Measurements from ENCODE around the gene FAM174C.

FAM174C gene

GRCh38 chr19:1275260-1275975 is at the start of gene FAM174C:
FAM174C (plus strand) TSS chr19:1275530; CDS start chr19:1275550, 20 bp downstream.
- H3K27ac ChIP-seq, result peak within 1 kb of the TSS; percentile 98
- no peak for TF ChIP-seq CTCF (conservative IDR thresholded peaks at IDR 0.05)

DNA sequence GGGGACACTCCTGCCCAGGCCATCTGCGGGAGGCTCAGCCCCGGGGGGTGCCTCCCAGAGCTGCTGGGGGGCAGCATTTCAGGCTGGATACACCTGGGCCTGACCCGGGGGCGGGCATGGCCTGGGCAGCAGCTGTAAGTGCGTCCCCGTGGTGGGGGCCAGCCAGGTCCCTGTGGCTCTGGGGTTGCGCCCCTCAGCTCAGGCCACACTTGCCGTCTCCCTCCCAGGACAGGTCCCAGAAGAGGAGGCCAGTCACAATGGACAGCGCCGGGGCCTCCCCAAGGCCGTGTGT is 49.2 kb upstream of the FAM174C start:
- no peak overlapping the region for H3K27ac ChIP-seq

GRCh38 chr19:1226522-1227303 is 48.6 kb upstream of the FAM174C start:
- H3K27ac ChIP-seq, result no peak overlapping the region
- no peak for TF ChIP-seq CTCF (conservative IDR thresholded peaks at IDR 0.05)

More for the DNA sequence above, 49.2 kb upstream of the FAM174C start:
- TF ChIP-seq CTCF (conservative IDR thresholded peaks at IDR 0.05), result no peak

DNA sequence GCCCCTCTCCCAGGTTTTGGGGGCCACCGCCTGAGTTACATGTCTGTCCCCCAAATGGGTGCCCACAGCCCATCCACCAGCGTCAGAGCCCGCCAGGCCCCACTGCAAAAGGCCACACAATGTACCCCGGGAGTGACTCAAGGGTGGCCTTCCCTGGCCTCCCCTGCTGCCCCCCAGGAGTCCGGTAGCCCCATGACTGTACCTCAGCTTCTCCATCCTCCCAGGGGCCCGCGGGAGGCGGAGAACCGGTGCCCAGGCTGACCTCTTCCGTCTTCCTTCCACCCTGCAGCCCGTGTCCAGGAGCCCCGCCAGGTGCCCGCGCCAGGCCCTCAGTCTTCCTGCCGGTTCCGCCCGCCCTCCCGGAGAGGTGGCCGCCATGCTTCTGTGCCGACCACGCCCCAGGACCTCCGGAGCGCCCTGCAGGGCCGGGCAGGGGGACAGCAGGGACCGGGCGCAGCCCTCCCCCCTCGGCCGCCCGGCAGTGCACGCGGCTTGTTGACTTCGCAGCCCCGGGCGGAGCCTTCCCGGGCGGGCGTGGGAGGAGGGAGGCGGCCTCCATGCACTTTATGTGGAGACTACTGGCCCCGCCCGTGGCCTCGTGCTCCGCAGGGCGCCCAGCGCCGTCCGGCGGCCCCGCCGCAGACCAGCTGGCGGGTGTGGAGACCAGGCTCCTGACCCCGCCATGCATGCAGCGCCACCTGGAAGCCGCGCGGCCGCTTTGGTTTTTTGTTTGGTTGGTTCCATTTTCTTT is 47.9 kb upstream of the FAM174C start:
- H3K27ac ChIP-seq, result no peak overlapping the region
- no peak for TF ChIP-seq CTCF (conservative IDR thresholded peaks at IDR 0.05)

- TF ChIP-seq CTCF (conservative IDR thresholded peaks at IDR 0.05), result no peak
- no peak overlapping the region for H3K27ac ChIP-seq
Observed at GRCh38 chr19:1228161-1228957, 47.0 kb upstream of the FAM174C start.

DNA sequence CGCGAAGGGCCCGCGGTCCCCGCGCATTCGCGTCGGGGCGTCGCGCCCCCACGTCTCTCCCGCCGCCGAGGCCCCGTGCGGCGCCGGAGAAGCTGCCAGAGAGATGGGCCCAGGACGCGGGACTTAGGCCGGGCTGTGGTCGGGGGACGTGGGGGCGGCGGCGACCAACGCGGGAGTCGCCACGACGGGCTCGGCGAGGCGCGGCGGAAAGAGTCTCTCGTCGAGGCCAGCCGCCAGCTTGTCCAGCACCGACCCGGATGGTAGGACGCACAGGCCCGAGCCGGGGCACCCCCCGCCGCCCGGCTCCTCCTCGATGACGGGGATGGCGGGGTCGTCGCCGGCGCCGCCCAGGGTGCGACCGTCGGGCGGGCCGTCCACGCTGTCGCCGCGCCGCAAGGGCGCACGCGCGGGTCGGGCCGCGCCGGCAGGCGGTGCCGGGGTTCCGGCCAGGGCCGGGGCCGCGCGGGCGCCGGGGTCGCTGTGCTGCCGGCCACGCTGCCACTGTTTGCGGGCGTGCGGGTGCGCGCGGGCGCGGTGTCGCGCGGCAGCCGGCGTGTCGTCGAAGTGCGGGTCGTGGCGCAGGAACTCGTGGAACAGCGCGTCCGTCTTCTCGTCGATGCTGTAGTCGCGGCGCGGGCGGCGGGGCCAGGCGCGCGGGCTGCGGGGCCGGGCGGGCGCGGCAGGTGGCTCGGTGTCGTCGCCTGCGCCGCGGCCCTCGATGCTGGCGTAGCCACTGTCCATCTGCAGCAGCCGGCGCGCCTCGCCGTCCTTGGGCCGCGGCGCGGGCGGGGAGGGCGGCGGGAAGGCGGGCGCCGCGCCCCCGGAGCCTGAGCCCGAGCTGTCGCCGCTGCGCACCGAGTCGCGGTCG is 46.0 kb upstream of the FAM174C start:
- TF ChIP-seq CTCF (conservative IDR thresholded peaks at IDR 0.05), result no peak

More for the DNA sequence above, 46.0 kb upstream of the FAM174C start:
- no peak overlapping the region for H3K27ac ChIP-seq
